CMK (cell line): ENCODE measurements around the gene SF3A2.
A peak's percentile ranks its signal among the peaks of the same experiment; 100 is the strongest.

ENCODE experiments used
- DNase-seq: peaks from one replicate; pipeline ENCODE4 v3.0.0-alpha.2; 2010; ENCODE audit warnings: low read depth

SF3A2 gene

DNA sequence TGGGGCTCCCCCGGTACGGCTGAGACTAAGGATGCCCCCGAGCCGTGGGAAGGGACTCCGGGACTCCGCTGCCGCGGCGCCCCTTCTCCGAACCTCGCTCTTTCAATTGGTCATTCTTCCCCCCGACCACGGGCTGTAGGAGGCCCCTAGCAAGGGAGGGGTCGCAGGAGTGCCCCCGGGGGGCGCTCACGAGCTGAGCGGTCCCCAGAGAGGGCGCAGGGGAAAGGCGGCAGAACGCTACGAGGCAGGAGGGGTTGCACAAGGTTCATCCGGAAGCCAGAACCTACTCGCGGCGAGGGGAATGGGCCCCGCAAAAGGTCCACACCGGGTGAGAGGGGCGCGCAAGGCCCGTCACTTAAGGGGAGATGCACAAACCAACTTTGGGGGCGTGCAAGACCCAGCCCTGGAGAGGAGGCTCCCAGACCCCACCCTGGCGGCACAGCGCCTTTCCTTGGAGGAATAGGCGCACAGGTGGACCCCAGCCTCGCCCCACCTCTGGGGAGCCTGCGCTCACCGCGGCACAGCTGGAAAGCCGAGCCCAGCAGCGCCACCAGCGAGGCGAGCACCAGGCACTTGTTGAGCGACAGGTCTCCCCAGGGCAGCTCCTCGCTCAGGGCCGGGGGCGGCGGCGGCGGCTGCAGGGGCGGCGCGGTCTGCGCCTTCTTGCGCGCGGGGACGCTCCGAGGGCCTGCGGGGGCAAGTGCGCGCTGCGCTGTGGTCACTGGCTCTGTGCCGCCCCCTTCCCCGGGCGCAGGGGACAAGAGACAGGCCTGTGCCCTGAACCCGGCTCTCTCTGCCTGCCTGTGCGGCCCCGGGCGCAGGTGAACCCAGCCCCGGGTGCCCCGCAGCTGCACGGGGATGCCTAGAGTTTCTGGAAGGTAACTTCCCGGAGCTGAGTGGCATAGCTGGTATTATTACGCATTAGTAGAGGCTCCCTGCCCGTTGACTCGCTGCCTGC lies 16.8 kb downstream of the SF3A2 start:
- no peak for DNase-seq

DNA sequence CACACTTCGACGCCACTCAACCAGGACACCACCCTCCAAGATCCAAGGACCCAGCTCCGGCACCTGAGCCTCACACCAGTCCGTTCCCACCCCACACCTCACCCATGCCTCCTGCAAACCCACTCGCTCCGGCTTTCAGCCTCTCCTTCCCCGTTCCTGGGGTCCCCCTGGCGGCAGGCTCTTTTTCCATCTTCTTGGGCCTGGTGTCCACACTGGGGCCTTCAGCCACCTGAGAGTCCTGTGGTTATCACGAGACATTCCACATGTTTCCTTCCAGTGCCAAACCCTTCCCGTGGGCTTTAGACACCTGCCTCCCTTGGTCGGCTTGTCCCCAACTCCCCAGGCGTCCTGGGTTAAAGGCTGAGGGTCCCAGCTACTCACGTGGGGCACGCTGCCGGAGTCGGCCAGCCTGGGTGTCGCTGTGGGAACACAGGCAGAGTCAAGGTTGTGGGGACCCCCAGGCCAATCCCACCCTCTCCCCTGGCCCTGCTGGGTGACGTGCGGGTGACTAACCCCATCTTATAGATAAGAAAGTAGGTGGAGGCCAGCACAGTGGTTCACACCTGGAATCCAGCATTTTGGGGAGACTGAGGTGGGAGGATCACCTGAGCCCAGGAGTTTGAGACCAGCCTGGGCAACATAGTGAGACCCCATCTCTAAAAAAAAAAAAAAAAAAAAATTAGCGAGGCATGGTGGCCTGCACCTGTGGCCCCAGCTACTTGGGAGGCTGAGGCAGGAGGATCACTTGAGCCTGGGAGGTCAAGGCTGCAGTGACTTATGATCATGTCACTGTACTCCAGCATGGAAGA lies 17.6 kb downstream of the SF3A2 start:
- DNase-seq: no peak

DNA sequence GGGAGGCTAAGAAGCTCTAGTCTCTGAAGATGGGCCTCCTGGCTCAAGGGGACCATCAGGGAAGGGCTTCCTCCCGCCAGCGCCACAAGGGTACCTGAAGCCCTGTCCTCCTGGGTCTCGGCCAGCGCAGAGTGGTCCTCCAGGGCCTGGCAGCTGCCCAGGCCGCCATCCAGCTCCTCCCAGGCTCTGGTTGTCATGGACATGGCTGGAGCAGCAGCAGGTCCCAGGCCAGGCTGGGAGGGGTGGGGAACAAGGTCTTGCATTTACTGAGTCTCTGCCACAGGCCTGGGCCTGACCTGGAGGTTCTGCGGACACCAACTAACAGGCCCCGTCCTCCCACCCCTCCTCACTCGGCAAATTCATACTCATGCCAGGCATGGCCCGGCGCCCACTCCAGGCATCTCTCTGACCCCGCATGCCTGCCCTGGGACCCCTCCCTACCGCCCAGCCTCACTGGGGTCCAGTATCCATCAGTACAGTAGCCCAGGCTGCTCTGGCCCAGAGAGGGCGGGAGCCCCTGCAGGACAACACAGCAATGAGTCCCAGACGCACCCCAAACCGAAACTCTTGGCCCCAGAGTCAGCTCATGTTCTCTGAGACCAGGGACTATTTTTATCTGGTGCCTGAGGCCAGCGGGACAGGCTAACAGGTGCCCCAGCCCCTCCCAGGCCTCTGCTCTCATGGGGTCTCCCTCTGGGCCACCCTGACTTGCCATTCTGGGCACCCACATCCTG lies 18.7 kb downstream of the SF3A2 start:
- DNase-seq: no peak

DNA sequence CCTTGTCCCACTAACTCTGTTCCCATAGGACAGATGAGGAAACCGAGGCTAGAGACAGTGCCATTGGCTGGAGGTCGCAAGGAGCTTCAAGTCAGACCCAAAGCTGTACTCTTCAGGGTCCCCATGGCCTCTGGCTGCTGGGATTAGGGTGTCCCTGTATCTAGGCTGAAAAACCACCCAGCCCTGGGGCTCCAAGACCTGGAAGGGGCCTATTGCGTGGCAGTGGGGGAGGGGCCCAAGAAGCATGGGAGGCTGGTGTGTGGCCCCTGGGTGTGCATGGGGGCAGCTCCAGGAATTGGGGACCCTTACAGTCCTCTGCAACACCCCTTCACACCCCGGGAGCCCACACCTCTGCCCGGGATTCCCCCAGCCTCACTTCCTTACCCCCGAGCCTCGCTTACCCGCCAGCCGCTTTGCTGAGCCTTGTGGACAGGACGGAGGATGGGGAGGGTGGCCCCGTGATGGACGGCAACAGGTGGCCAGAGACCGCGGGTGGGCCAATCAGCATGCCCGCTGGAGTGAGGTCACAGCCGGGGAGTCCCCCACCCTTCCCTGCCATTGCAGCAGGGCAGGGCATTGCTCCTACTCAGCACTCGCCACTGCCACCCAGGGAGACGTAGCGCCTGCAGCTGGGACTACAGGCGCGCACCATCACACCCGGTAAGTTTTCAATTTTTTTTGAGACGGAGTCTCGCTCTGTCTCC lies 19.5 kb downstream of the SF3A2 start, which contains the start of gene JSRP1:
TSS of gene JSRP1 (minus strand) at position 436 of the 704 bp plus-strand sequence. CDS start 1,103 bp downstream, outside the sequence.
- DNase-seq: no peak

DNA sequence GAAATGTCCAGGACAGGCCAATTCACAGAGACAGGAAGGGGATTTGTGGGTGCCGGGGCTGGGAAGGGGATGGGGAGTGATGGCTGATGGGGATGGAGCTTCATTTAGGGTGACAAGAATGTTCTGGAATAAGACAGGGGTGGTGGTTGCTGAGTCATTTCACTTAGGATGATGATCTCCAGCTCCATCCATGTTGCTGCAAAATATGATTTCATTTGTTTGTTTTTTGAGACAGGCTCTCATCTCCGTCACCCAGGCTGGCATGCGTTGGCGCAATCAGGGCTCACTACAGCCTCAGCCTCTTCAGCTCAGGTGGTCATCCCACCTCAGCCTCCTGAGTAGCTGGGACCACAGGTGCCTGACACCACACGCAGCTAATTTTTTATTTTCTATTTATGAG lies 22.7 kb downstream of the SF3A2 start:
- DNase-seq: no peak

DNA sequence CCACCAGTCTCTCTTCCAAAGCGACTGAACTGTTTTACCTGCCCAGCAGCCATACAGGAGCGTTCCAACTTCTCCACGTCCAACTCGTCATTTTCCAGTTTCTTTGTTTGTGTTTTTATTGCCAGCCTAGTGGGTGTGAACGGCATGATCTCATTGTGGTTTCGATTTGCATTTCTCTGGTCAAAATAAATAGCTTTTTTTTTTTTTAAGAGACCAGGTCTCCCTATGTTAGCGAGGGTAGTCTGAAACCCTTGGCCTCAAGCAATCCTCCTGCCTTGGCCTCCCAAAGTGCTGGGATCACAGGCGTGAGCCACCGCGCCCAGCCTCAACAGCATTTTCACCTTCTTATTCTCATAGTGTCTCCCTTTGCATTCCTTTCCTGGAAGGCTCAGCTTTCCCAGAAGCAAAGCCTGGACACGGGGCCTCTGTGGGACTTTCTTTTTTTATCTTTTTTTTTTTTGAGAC lies 23.7 kb downstream of the SF3A2 start:
- DNase-seq: no peak

DNA sequence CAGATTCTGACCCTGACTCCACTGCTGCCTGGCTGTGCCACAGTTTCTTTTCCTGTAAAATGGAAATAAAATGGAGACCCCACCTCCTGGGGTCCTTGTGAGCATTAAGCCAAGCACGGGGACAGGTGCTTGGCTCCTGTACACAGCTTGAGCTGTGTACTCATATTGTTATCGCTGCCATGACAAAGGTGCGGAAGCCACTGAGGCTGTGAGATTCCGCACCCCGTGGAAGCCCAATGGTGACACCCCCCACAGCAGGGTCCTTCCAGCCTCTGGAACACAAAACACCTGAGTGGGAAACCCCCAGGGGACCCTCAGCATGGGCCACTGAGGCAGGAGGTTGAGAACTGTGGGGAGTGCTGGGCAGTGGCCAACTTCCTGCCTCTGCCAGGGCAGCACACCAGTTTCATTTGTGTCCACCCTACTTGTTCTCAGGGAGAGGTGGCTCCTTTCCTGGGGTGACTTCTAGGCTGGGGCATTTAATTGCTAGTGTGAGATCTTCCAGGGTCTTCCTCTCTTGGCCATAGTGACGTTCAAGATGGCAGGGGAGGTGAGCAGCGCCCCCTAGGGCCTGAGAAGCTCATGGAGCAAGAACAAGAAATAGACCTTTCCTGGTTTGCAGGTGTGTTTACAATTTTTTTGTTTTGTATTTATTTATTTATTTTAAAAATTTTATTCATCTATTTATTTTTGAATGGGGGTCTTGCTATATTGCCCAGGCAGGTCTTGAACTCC lies 25.0 kb downstream of the SF3A2 start:
- no peak for DNase-seq

DNA sequence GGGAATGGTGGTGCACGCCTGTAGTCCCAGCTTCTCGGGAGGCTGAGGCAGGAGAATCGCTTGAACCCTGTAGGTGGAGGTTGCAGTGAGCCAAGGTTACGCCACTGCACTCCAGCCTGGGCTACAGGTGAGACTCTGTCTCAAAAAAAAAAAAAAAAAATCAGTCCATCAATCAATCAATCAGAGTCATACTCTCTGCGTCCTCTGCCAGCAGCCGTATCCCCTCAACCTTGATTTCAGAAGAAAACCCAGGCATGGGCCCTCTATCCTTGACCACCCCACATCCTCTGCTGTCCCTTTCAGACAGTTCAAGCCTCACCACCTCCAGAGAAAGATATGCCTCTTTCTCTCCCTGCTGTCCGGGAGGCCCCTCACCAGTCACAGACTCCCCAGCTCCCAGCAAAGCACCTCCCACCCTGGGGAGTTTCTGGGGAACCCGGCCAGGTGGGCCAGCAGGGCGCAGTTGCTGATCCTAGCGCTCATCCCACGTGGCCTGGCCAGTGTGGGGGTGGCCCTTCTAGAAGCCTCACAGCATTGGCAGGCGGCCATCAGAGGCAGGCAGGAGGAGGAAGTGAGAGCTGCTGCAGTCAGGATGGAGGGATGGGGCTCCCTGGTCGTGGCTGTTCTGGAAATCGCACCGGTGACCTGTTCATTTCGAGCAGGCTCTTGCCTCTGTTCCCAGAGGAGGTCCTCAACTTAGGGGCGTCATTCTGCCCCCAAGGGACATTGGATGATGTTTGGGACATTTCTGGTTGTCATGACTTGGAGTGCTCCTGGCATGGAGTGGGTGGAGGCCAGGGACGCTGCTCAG lies 29.8 kb downstream of the SF3A2 start:
- DNase-seq: no peak

DNA sequence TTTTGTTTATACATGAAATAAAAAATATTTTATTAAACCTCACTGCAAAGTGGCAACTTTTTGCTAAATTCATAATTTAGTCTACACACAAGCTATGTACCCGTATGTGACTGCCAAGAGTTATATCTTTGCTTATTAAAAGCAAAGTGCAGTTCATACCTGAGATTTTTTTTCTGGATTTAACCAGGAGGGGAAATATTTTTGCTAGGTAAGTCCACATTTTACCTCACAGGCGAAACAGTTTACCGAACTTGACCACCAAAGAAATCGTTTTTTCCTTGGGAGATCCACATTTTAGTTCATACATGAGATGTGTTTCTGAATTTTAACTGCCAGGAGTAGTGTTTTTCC lies 31.8 kb downstream of the SF3A2 start:
- DNase-seq: no peak

DNA sequence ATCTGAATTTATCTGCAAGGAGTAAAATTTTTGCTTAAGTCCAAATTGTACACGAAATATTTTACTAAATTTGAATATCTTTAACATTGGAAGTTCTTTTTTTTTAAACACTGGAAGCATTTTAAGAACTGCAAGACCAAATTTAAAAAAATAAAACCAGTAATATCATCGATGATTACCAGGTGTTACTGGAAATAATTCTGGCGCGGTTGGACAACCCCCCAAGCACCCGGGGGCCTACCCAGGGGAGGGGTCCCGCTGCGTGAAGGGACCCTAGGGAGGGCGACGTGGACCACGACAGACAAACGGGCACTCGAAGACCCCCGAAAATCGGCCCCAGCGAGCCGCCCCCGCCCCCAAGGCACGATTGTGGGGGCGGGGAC lies 32.2 kb downstream of the SF3A2 start:
- no peak for DNase-seq

DNA sequence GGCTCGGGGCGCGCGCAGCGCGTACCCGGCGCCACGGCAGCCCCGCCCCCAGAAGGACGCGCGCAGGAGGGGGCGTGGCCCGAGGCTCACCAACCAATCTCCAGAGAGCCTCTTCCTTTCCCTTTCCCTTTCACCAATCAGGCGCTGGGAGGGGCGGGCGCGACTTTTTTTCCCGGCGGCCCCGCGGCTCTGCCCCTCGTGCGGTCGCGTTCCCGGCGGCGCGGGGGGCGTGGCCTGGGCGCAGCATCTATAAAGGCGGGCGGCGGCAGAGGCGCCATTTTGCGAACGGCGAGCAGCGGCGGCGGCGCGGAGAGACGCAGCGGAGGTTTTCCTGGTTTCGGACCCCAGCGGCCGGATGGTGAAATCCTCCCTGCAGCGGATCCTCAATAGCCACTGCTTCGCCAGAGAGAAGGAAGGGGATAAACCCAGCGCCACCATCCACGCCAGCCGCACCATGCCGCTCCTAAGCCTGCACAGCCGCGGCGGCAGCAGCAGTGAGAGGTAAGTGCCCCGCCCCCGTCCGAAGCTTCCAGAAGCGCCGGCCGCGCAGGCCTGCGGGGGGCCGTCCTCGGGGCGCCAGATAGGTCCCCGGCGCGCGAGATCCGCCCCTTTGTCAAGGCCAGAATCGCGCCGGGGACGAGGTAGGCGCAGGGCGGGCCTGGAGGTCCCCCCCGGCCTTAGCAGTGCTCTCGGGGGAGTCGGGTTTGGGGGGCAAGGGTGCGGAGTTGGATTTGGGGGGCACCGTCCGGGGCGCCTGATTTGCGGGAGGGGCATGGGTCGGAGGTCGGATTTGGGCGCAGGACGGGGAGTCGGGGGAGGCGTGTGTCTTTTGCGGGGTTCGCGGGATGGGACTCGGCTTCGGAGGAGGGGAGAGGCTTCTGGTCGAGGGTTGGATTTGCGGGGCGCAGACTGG lies 32.9 kb downstream of the SF3A2 start:
- DNase-seq: peak; percentile 89

DNA sequence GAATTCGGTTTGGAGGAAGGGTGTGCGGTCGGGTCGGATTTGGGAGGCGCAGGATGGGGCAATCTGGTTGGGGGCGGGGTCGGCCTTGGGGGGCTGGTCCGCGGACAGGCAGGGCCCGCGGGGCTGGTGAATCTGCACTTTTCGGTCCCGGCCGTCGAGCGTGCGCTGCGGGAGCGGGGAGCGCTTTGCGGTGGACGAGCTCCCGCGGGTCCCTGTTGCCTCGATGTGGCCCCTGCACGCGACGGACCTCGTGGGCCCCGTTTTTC lies 33.5 kb downstream of the SF3A2 start:
- DNase-seq: no peak

DNA sequence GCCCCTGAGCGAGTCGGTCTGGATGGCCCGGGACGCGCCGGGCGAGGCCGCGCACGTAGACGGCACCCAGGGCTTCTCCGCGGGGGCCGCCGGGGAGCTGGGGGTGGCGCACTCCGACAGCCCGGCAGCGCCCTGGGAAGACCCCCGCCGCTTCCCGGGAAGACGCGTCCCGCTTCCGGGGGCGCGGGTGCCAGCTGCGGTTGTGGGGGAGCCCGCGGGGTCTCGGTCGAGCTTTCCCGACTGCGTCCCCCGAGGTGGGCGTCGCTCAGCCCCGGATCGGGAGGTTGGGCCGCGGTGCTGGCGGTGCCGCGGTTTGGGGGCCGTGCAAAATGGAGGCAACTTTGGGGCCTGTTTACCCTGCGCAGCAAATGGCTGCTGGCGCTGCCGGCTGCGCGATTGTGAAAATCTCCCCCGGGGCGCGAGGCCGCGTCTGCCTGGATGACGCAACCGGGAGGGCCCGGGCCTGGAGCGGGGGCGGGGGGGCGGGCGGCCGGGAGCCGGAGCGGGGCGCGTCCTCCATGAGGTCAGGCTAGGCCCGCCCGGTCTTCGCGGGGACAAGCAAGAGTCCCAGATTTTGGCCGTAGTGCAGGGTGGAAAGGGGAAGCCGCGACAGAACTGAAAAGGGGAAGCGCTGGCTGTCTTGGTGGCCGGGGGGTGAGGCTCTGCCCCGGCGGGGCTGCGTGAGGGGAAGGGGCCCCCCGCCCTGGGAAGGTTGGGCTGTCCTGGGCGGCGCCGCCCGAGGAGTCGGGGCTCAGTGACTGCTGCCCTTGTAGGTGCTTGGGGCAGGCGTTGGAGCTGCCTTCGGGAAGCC lies 34.0 kb downstream of the SF3A2 start:
- no peak for DNase-seq

DNA sequence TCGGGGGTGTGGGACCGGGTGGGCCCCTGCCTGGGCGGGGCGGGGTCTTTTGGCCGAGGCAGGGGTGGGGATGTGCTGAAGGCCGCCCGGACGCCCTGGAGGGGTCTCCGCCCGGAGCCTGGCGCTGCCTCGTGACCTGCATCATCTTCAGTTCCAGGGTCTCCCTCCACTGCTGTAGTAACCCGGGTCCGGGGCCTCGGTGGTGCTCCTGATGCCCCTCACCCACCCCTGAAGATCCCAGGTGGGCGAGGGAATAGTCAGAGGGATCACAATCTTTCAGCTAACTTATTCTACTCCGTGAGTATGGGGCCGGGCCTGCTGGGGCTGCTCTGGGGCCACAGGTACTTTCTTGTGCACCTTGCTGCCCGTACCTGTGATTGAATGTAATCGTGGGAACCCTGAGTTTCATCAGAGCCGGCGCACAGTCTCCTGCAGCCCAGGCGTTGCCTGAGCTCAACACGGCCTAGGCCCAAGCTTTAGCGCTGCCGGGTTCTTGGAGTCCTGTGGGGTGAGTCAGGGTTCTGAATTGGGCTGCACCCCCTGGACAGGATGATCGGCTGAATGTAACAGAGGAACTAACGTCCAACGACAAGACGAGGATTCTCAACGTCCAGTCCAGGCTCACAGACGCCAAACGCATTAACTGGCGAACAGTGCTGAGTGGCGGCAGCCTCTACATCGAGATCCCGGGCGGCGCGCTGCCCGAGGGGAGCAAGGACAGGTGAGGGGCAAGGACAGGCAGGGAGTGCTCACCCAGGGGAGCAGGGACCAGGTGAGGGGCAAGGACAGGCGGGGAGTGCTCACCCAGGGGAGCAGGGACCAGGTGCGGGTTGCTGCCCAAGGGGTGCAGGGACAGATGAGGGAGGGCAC lies 34.8 kb downstream of the SF3A2 start:
- DNase-seq: no peak

DNA sequence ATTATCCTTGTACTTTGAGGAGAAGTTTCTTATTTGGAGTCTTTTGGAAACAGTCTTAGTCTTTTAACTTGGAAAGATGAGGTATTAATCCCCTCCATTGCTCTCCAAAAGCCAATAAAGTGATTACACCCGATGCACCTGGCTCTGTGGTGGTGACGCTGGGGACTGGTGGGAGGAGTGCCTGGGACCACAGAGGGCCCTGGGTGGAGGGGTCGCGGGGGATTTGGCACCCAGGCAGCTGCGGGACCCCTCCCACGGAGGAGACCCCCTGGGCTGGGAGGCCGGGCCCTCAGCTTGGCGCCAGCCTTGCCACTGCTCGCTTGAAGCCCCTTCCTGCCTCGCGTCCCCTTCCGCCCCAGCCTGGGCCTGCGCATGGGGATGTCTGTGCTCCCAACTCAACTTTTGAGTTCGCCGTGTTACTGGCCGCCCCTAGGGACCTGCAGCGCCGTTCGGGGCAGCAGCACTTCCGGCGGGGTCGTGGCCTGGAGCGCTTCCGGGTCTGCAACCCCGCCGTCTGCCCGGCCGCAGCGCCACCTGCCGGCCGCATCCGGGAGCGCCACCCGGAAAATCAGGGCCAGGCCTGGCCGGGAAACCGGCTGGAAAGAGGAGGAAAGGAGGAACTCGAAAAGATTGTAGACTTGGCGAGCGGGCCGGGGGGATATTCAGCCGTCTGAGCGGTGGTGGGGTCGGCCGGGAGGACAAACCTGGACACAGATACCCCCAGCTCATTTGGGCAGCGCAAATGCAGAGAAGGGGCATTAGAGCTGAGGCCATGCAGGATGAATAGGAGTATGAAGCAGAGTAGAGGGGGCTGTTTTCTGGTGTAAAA lies 36.9 kb downstream of the SF3A2 start:
- DNase-seq: no peak

DNA sequence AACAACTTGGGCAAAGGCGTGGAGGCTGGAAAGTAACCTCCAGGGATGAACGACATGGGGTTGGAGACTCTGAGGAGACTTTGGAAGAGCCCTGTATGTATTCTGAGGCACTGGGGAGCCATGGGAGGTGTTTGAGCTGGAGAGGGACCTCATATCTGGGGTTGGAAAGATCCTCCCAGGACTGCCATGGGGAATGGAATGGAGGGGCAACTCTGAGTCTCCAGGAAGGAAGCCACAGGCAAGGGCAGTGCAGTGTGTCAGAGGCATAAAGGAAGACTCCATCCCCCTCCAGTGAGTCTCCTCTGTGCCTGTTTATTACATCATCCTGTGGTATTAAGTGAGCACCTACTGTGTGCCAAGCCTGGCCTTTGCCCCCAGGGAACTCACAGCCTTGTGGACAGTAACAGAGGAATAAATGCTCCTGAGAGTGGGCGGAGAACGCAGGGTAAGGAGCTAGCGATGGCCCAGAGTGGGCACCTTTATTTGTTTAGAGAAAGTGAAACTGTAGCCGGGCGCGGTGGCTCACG lies 37.6 kb downstream of the SF3A2 start:
- no peak for DNase-seq
